HUDEP-2 (cell line): ENCODE data around the gene BLOC1S5.
A peak's percentile ranks its signal among the peaks of the same experiment; 100 is the strongest.
"Not testable (repeated sequence)": the region's sequence is repeated elsewhere in the genome, so short reads cannot be mapped to it uniquely, and the experiment has no call there.

ENCODE experiments used
- DNase-seq, 76 experiments: peaks; one replicate each; lab custom pipeline; 2025; ENCODE audit not compliant: unreplicated experiment in 76 of 76; lab: John Stamatoyannopoulos, UW

The BLOC1S5 gene

GRCh38 chr6:8054276-8054675 lies 9.9 kb downstream of the BLOC1S5 start:
- no peak for DNase-seq

- DNase-seq = no peak
Observed at GRCh38 chr6:8047541-8048292, 16.5 kb downstream of the BLOC1S5 start.

- DNase-seq = not testable (repeated sequence)
Observed at GRCh38 chr6:8045769-8046168, 18.4 kb downstream of the BLOC1S5 start.

- no peak for DNase-seq
Observed at GRCh38 chr6:8043221-8043620, 21.0 kb downstream of the BLOC1S5 start.

GRCh38 chr6:8041913-8042583 lies 22.1 kb downstream of the BLOC1S5 start:
- no peak for DNase-seq

GRCh38 chr6:8034107-8034506 lies 30.1 kb downstream of the BLOC1S5 start:
- not testable (repeated sequence) for DNase-seq

- no peak for DNase-seq
Observed at GRCh38 chr6:8030920-8031319, 33.3 kb downstream of the BLOC1S5 start.

GRCh38 chr6:8029243-8029870 lies 34.8 kb downstream of the BLOC1S5 start:
- DNase-seq = no peak

- no peak for DNase-seq
Observed at GRCh38 chr6:8027965-8028651, 36.1 kb downstream of the BLOC1S5 start.

GRCh38 chr6:8026800-8027199 lies 37.4 kb downstream of the BLOC1S5 start:
- no peak for DNase-seq

GRCh38 chr6:8025191-8025590 lies 39.0 kb downstream of the BLOC1S5 start:
- DNase-seq = no peak

- DNase-seq = no peak
Observed at GRCh38 chr6:8023638-8024037, 40.6 kb downstream of the BLOC1S5 start.

- no peak for DNase-seq
Observed at GRCh38 chr6:8020083-8020482, 44.1 kb downstream of the BLOC1S5 start.

GRCh38 chr6:8017705-8018104 lies 46.5 kb downstream of the BLOC1S5 start:
- no peak for DNase-seq

GRCh38 chr6:8017276-8017701 lies 46.9 kb downstream of the BLOC1S5 start:
- no peak for DNase-seq

- no peak for DNase-seq
Observed at GRCh38 chr6:8014947-8015346, 49.2 kb downstream of the BLOC1S5 start.

GRCh38 chr6:8013763-8014162 lies 50.4 kb downstream of the BLOC1S5 start:
- no peak for DNase-seq

GRCh38 chr6:8006208-8006607 lies 58.0 kb downstream of the BLOC1S5 start:
- peak in 22 of 76 experiments; percentile 6 to 57 (median 25) for DNase-seq

- DNase-seq = no peak
Observed at GRCh38 chr6:8005136-8005535, 59.1 kb downstream of the BLOC1S5 start.

- no peak for DNase-seq
Observed at GRCh38 chr6:8000636-8001035, 63.6 kb downstream of the BLOC1S5 start.

- no peak for DNase-seq
Observed at GRCh38 chr6:8000188-8000596, 64.0 kb downstream of the BLOC1S5 start.
